A549 (cell line): ENCODE data around the gene SRGAP3.

Experiments used
- CBX8 ChIP-seq: fragments of 200-600 bp; sonication (generic); IDR thresholded peaks from 2 replicates; pipeline ENCODE4 v1.6.1; 2016
- KDM1A ChIP-seq: fragments of 200-600 bp; sonication (generic); IDR thresholded peaks from 2 replicates; pipeline ENCODE4 v1.6.1; 2016; ENCODE audit warnings: low read depth, mild to moderate bottlenecking
- MAX ChIP-seq: IDR thresholded peaks from 2 replicates; pipeline ENCODE4 v1.6.1; 2012
- POLR2AphosphoS2 ChIP-seq: conservative IDR thresholded peaks from 2 replicates; pipeline ENCODE4 v1.6.1; 2012; ENCODE audit warnings: low read length, improper control_type of control experiment, inconsistent platforms
- RARB ChIP-seq: fragments of 250-450 bp; sonication (Bioruptor Pico); IDR thresholded peaks from 2 replicates; pipeline ENCODE4 v1.8.0; 2021; ENCODE audit warnings: mild to moderate bottlenecking, moderate library complexity
- REST ChIP-seq: fragments of 200-600 bp; sonication (generic); IDR thresholded peaks from 2 replicates; pipeline ENCODE4 v1.6.1; 2016; ENCODE audit warnings: antibody characterized with exemption, mild to moderate bottlenecking, moderate library complexity
- RNF2 ChIP-seq: fragments of 200-600 bp; sonication (generic); IDR thresholded peaks from 2 replicates; pipeline ENCODE4 v1.6.1; 2016; ENCODE audit warnings: low read depth, mild to moderate bottlenecking, antibody characterized with exemption, moderate library complexity, borderline replicate concordance
- SREBF2 ChIP-seq: fragments of 450-650 bp; IDR thresholded peaks from 2 replicates; pipeline ENCODE4 v1.6.1; 2014; ENCODE audit warnings: mild to moderate bottlenecking, moderate library complexity
- TF ChIP-seq, protein P1 (sequence below): fragments of >200 bp; sonication (Bioruptor Twin); formaldehyde crosslinking; IDR thresholded peaks from 3 replicates; pipeline ENCODE4 v1.5.1; 2016
- TF ChIP-seq, protein P2 (sequence below): IDR thresholded peaks from 2 replicates; pipeline ENCODE4 v1.6.1; 2012

DNA sequence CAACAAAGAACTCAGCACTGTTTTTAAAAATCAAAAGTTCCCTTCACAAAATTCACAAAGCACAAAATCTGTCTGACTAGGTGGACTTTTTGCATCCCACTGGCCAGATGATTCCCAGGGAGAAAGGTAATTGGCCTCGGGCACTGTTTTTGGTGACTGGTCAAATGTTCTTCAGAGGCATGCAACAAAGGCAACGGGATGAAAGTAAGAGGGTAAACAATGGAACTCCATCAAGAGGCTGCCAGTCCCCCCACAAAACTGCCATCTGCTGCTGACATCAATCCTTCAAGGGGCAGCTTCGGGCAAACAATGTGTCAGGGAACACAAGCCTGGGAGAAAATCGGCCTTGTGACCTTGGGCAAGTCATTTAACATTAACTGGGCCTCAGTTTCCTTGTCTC, 3.3 kb downstream of the SRGAP3 start:
- TF ChIP-seq SREBF2 = no peak
- TF ChIP-seq KDM1A = no peak
- no peak for TF ChIP-seq CBX8
- no peak for TF ChIP-seq RARB (CRISPR knock-in tag)
- TF ChIP-seq, protein P1, sequence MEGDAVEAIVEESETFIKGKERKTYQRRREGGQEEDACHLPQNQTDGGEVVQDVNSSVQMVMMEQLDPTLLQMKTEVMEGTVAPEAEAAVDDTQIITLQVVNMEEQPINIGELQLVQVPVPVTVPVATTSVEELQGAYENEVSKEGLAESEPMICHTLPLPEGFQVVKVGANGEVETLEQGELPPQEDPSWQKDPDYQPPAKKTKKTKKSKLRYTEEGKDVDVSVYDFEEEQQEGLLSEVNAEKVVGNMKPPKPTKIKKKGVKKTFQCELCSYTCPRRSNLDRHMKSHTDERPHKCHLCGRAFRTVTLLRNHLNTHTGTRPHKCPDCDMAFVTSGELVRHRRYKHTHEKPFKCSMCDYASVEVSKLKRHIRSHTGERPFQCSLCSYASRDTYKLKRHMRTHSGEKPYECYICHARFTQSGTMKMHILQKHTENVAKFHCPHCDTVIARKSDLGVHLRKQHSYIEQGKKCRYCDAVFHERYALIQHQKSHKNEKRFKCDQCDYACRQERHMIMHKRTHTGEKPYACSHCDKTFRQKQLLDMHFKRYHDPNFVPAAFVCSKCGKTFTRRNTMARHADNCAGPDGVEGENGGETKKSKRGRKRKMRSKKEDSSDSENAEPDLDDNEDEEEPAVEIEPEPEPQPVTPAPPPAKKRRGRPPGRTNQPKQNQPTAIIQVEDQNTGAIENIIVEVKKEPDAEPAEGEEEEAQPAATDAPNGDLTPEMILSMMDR = no peak
- TF ChIP-seq, protein P2, sequence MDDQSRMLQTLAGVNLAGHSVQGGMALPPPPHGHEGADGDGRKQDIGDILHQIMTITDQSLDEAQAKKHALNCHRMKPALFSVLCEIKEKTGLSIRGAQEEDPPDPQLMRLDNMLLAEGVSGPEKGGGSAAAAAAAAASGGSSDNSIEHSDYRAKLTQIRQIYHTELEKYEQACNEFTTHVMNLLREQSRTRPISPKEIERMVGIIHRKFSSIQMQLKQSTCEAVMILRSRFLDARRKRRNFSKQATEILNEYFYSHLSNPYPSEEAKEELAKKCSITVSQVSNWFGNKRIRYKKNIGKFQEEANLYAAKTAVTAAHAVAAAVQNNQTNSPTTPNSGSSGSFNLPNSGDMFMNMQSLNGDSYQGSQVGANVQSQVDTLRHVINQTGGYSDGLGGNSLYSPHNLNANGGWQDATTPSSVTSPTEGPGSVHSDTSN = no peak
- no peak for TF ChIP-seq POLR2AphosphoS2
- TF ChIP-seq RNF2 = no peak
- no peak for TF ChIP-seq REST
- no peak for TF ChIP-seq MAX
